NT2/D1 (cell line): ENCODE data around the gene RIBC2.

Source experiments
- DNase-seq: peaks from one replicate; pipeline ENCODE4 v3.0.0-alpha.2; 2011; ENCODE audit warnings: low read depth, low spot score
- H3K27me3 ChIP-seq: 2 replicates; pipeline ENCODE4 v1.6.0; 2011; ENCODE audit warnings: mild to moderate bottlenecking; ENCODE audit not compliant: insufficient read length, insufficient read depth
- H3K36me3 ChIP-seq: 2 replicates; pipeline ENCODE4 v1.6.1; 2011; ENCODE audit warnings: mild to moderate bottlenecking, low read length, mixed read lengths; ENCODE audit not compliant: insufficient read depth, insufficient read length
- H3K4me1 ChIP-seq: 2 replicates; pipeline ENCODE4 v1.5.1; 2011; ENCODE audit not compliant: insufficient read depth, insufficient read length
- H3K4me3 ChIP-seq: 2 replicates; pipeline ENCODE4 v1.5.1; 2011; ENCODE audit warnings: low read depth; ENCODE audit not compliant: insufficient read length
- H3K9ac ChIP-seq: 2 replicates; pipeline ENCODE4 v1.6.0; 2011; ENCODE audit warnings: low read depth; ENCODE audit not compliant: insufficient read length
- H3K9me3 ChIP-seq: 2 replicates; pipeline ENCODE4 v1.5.1; 2011; ENCODE audit warnings: mild to moderate bottlenecking, low read length; ENCODE audit not compliant: insufficient read depth
- SUZ12 ChIP-seq: IDR thresholded peaks from 2 replicates; pipeline ENCODE4 v1.6.1; 2011; ENCODE audit not compliant: insufficient read length, insufficient read depth; ENCODE audit errors: extremely low read depth
- YY1 ChIP-seq: IDR thresholded peaks from 2 replicates; pipeline ENCODE4 v1.6.1; 2011; ENCODE audit not compliant: insufficient read length, insufficient read depth
- ZNF274 ChIP-seq: IDR thresholded peaks from 2 replicates; pipeline ENCODE4 v1.6.1; 2011; ENCODE audit warnings: mild to moderate bottlenecking, low read depth, low read length

The RIBC2 gene

DNA sequence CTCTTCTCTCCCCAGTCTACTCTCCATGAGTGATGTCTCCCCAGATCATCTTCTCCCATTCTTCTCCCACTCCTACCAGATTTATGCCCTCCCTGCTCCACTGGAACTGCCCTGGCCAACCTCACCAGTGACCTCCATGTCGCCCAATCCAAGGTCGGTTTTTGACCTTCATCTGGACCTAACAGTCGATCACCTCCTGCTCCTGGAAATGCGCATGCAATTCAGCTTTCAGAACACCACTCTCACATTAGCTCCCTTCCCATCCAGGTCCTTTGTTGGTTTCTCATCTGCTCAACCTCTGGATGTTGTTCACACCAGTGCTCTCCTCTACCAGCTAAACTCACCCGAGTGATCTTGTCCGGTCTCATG lies 5.3 kb downstream of the RIBC2 start:
- Histone ChIP-seq H3K9me3 (no peaks in the 10 kb centered on the region), H3K4me1 (no peaks in the 10 kb centered on the region), H3K9ac (no peak overlapping the region), H3K4me3 (no peak overlapping the region), H3K27me3 (peaks cover 2% of the 10 kb centered on the region), H3K36me3 (peaks cover 4% of the 10 kb centered on the region)
- DNase-seq, result no peak
- no peak for TF ChIP-seq ZNF274
- no peak for TF ChIP-seq YY1
- TF ChIP-seq SUZ12, result no peak

DNA sequence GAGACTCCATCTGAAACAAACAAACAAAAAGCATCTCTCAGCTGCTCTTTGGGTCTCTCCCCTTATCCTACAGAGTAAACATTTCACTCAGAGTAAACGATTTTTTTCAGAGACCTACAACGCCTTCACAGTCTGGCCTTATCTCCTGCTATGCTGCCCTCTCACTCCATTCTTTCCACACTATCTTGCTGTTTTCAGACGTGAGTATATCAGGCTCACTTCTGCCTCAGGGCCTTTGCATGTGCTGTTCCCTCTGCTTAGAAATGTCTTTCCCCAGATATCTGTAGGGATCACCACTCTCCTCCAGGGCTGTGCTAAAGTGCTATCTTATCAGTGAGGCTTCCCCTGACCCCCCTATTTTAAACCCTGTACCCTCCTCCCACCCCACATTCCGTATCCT lies 6.5 kb downstream of the RIBC2 start:
- no peaks in the 10 kb centered on the region for H3K9me3 ChIP-seq
- TF ChIP-seq ZNF274 (no peak), SUZ12 (no peak), YY1 (no peak)

DNA sequence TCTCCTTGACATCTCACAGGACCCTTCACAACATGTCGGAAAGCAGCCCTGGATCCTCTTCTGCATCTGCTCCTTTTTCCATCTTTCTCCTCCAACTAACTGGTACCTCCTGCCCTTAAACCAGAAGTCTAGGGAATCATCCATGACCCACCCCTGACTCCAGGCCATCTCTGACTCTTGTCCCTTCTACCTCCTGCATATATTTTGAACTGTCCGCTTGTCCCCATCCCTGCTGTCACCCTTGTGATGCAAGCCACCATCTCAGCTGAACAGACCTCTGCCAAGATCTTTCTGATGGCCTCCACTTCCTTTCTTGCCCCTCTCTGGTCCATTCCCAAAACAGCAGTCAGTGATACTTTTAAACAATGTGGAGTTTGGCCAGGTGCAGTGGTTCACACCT lies 7.0 kb downstream of the RIBC2 start:
- Histone ChIP-seq H3K9ac (no peak overlapping the region), H3K4me1 (no peaks in the 10 kb centered on the region)
- TF ChIP-seq SUZ12 (no peak), ZNF274 (no peak), YY1 (no peak)

More for the DNA sequence above, 6.5 kb downstream of the RIBC2 start:
- Histone ChIP-seq H3K27me3 (no peaks in the 10 kb centered on the region), H3K36me3 (peaks cover 4% of the 10 kb centered on the region), H3K9ac (no peak overlapping the region), H3K4me1 (no peaks in the 10 kb centered on the region), H3K4me3 (no peak overlapping the region)
- no peak for DNase-seq

DNA sequence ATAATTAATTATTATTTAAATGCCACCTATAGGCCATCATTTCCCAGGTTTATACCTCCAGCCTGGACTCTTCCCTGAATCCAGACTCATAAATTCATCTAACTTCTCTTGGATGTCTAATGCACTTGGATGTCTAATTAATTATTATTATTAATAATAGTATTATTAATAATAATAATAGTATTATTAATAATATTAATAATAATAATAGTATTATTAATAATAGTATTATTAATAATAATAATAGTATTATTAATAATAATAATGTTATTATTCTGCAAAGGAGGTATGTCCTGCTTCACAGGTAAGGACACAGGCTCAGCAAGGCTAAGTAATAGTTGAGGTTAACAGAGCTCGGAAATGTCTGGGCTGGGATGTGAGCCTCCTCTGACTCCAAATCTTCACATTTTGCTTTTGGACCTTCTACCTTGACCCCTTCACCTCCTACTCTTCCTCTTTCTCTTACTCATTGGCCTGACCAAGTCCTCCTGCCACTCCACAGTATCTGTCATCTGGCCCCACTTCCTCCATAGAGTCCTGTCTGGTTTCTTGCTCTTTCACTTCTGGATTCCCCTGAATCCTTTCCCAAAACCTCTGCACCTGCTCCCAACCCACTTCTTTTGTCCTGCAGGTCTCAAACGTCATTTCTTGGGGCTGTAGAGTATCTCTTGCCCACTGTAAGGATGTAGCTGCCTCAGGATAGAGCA lies 8.0 kb downstream of the RIBC2 start:
- Histone ChIP-seq H3K27me3 (no peaks in the 10 kb centered on the region), H3K9me3 (no peaks in the 10 kb centered on the region), H3K9ac (no peak overlapping the region), H3K4me3 (no peak overlapping the region), H3K36me3 (peaks cover 4% of the 10 kb centered on the region), H3K4me1 (no peaks in the 10 kb centered on the region)
- no peak for TF ChIP-seq YY1
- TF ChIP-seq ZNF274, result no peak
- no peak for TF ChIP-seq SUZ12
- no peak for DNase-seq

More for the DNA sequence above, 7.0 kb downstream of the RIBC2 start:
- H3K4me3 ChIP-seq, result no peak overlapping the region
- peaks cover 4% of the 10 kb centered on the region for H3K36me3 ChIP-seq
- DNase-seq, result no peak
- no peaks in the 10 kb centered on the region for H3K27me3 ChIP-seq
- no peaks in the 10 kb centered on the region for H3K9me3 ChIP-seq

DNA sequence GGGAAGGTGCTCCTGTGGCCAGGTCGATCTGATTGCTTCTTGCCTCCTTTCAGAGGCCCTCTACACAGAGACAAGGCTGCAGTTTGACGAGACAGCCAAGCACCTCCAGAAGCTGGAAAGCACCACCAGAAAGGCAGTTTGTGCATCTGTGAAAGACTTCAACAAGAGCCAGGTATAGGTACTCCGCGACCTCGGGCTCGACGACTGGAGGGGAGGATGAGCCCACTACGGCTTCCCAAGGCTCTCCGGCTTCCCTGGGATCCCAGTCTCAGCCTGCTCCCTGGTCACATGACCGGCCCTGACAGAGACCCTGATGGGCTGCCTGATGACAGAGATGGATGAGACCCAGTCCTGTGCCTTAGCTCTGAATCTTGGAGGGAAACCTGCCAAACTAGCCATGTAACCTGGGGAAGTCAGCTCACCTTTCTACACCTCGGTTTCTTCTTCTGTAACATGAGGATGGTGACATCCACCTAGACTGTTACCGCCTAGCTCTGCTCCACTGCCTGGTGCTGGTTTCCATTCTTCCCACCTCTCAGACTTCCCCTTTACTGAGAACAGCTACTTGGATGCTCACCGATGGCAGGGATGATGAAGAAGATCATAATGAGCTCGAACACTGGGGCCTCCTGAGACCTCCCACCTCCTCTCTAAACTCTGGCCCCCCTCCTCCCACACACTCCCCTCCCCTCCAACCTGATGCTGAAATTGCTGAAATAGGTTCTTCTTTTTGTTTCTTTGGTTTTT lies 8.9 kb downstream of the RIBC2 start:
- Histone ChIP-seq H3K9me3 (no peaks in the 10 kb centered on the region), H3K4me3 (no peak overlapping the region), H3K36me3 (peaks cover 4% of the 10 kb centered on the region), H3K4me1 (no peaks in the 10 kb centered on the region), H3K9ac (no peak overlapping the region), H3K27me3 (no peaks in the 10 kb centered on the region)
- no peak for TF ChIP-seq SUZ12
- no peak for TF ChIP-seq ZNF274
- no peak for TF ChIP-seq YY1
- no peak for DNase-seq

DNA sequence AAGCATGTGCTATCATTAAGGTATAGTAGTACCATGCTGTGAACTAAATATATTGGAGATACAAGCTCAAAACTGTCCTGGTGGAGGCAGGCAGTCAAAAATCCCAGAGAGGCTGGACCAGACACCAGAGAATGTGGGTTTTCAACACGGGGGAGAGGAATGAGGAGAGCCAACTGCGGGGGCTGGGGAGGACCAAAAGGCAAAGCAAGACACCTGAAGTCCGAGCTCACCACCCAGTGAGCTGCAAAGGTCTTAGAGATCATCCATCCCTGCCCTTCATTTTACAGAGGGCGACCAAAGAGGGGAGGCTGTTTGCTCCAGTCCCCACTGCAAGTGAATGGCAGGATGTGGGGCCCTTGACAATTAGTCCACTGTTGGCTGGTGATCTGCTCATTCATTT lies 10.0 kb downstream of the RIBC2 start:
- Histone ChIP-seq H3K27me3 (no peaks in the 10 kb centered on the region), H3K36me3 (no peaks in the 10 kb centered on the region), H3K9me3 (no peaks in the 10 kb centered on the region), H3K4me3 (no peak overlapping the region), H3K4me1 (peaks cover 2% of the 10 kb centered on the region), H3K9ac (no peak overlapping the region)
- TF ChIP-seq YY1 (no peak), ZNF274 (no peak), SUZ12 (no peak)
- DNase-seq, result no peak

DNA sequence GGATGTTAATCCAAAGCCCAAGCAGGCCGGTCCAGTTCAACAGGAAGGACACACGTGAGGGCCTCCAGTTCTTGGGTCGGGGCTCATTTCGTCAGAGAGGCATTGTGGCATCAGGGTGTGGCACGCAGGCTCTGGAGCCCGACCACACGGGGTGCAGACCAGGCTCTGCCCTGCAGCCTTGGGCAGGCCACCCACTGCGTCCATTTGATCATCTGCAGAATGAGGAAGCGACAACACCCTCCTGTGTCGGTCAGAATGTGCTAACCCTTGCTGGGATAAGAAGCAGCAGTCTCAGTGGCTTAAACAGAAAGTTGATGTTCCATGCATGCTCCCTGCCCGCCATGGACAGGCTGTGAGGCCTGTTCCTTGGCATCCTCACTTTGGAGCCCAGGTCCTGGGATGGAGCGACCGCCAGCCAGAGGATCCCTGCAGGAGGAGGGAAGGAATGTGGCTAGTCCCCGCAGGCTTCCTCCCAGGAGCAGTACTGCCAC lies 10.8 kb downstream of the RIBC2 start:
- peak overlapping the region; percentile 21 for H3K9ac ChIP-seq
- no peak for DNase-seq
- TF ChIP-seq YY1 (no peak), SUZ12 (no peak), ZNF274 (no peak)
- no peaks in the 10 kb centered on the region for H3K9me3 ChIP-seq
- H3K4me1 ChIP-seq, result peaks cover 2% of the 10 kb centered on the region
- no peaks in the 10 kb centered on the region for H3K27me3 ChIP-seq
- H3K4me3 ChIP-seq, result no peak overlapping the region
- no peaks in the 10 kb centered on the region for H3K36me3 ChIP-seq
